K562 (cell line): Measurements from ENCODE around the gene ADGRA1. TPM values are rescaled to one million over a fixed set of nuclear protein-coding genes. Genes with fewer than 3 reads are reported as not detected.

Source experiments
- ATAC-seq: fragments of 200-7000 bp; cut with Tn5 transposase; 3 replicates; pipeline ENCODE4 v1.9.1; 2020; ENCODE audit warnings: moderate library complexity
- BruUV-seq: library from RNA; stranded (reverse); fragments of 400-500 nt; replicated peaks from 2 replicates; lab custom pipeline; 2021; lab: Mats Ljungman, UMichigan
- CTCF ChIA-PET: fragments of 300-600 bp; formaldehyde crosslinking; extraction: SDS; loops from one replicate; lab custom pipeline; 2021; ENCODE audit warnings: low intra/inter-chr PET ratio; lab: Yijun Ruan, JAX
- POLR2A ChIA-PET: fragments of 300-600, 350-650 bp; sonication (Branson Sonifier 250); formaldehyde crosslinking; extraction: SDS; loops from one replicate; lab custom pipeline; 2021; ENCODE audit warnings: antibody characterized with exemption, inconsistent platforms; lab: Yijun Ruan, JAX
- DNase-seq, 4 experiments: peaks; one replicate each; pipeline versions ENCODE4 v3.0.0 to v3.0.0-alpha.2; 2011 to 2018; ENCODE audit warnings: low spot score in 3 of 4, mixed read lengths in 3 of 4; ENCODE audit errors: extremely low read depth in 1 of 4
- FAIRE-seq: peaks from 2 replicates; lab custom pipeline; 2011; peaks lifted over from hg19 to GRCh38; lab: Jason Lieb, UNC
- H2AFZ ChIP-seq: 2 replicates; pipeline ENCODE4 v1.6.0; 2011; ENCODE audit warnings: low read depth, low read length, control low read depth, inconsistent platforms
- H3K27ac ChIP-seq: fragments of 200-600 bp; 3 replicates; pipeline ENCODE4 v1.8.0; 2011; ENCODE audit warnings: low read depth, mild to moderate bottlenecking, control low read depth, inconsistent platforms, low read length, moderate library complexity, mixed read lengths; ENCODE audit errors: extremely low read depth
- H3K27me3 ChIP-seq, 2 experiments: fragments of 300-600 bp in 1 of 2; 2 replicates in 1 of 2; 3 replicates in 1 of 2; pipeline versions ENCODE4 v1.6.0 to v1.8.0; 2011; ENCODE audit warnings: inconsistent platforms in 2 of 2, low read length in 2 of 2, mild to moderate bottlenecking in 1 of 2, mixed read lengths in 1 of 2, moderate library complexity in 1 of 2; ENCODE audit not compliant: control insufficient read depth in 2 of 2, insufficient read depth in 2 of 2
- H3K36me3 ChIP-seq: fragments of 300-600 bp; 3 replicates; pipeline ENCODE4 v1.8.0; 2011; ENCODE audit warnings: mild to moderate bottlenecking, low read length, inconsistent platforms; ENCODE audit not compliant: control insufficient read depth, insufficient read depth
- H3K4me1 ChIP-seq, 2 experiments: fragments of 200-600 bp in 1 of 2; replicated peaks in 1 of 2; 2 replicates in 1 of 2; 3 replicates in 1 of 2; pipeline versions ENCODE4 v1.5.1 to v1.8.0; 2011; ENCODE audit warnings: inconsistent platforms in 2 of 2, low read length in 2 of 2, mild to moderate bottlenecking in 1 of 2, mixed read lengths in 1 of 2, moderate library complexity in 1 of 2; ENCODE audit not compliant: control insufficient read depth in 2 of 2, insufficient read depth in 2 of 2
- H3K4me2 ChIP-seq: 2 replicates; pipeline ENCODE4 v1.6.1; 2011; ENCODE audit warnings: low read length, control low read depth, inconsistent platforms, mixed read lengths; ENCODE audit not compliant: insufficient read depth
- H3K4me3 ChIP-seq: fragments of 200-600 bp; sonication (generic), shearing (Covaris generic); 2 replicates; pipeline ENCODE4 v1.5.1; 2016; ENCODE audit warnings: control low read depth, inconsistent platforms
- H3K79me2 ChIP-seq: fragments of 200-600 bp; 3 replicates; pipeline ENCODE4 v1.8.0; 2011; ENCODE audit warnings: low read length, inconsistent platforms; ENCODE audit not compliant: control insufficient read depth, insufficient read depth
- H3K9ac ChIP-seq, 2 experiments: 2 replicates each; pipeline versions ENCODE4 v1.6.0 to v1.6.1; 2011; ENCODE audit warnings: low read depth in 2 of 2, low read length in 2 of 2, control low read depth in 1 of 2, inconsistent platforms in 1 of 2, mild to moderate bottlenecking in 1 of 2, mixed read lengths in 1 of 2; ENCODE audit not compliant: insufficient read depth in 1 of 2
- H3K9me1 ChIP-seq: one replicate; pipeline ENCODE4 v1.6.0; 2011; ENCODE audit warnings: inconsistent platforms, mild to moderate bottlenecking, low read length, moderate library complexity; ENCODE audit not compliant: control insufficient read depth, insufficient read depth
- H3K9me3 ChIP-seq: replicated peaks from 2 replicates; pipeline ENCODE4 v1.5.1; 2011; ENCODE audit warnings: low read depth, low read length, inconsistent platforms; ENCODE audit not compliant: control insufficient read depth, insufficient read depth
- H4K20me1 ChIP-seq: replicated peaks from 2 replicates; pipeline ENCODE4 v1.6.1; 2011; ENCODE audit warnings: low read length, inconsistent platforms, mixed read lengths; ENCODE audit not compliant: control insufficient read depth, insufficient read depth
- BACH1 ChIP-seq: fragments of 200-800 bp; sonication (Bioruptor generic); IDR thresholded peaks from 2 replicates; pipeline ENCODE4 v1.6.1; 2016; ENCODE audit warnings: missing genetic modification characterization, missing compliant biosample characterization
- CCAR2 ChIP-seq: fragments of 200-400 bp; formaldehyde crosslinking; IDR thresholded peaks from 2 replicates; pipeline ENCODE4 v1.6.1; 2017; ENCODE audit warnings: mild to moderate bottlenecking, low read depth, low read length
- ETV6 ChIP-seq, 3 experiments: fragments of 150-350 bp in 1 of 3; sonication (generic) in 1 of 3; formaldehyde crosslinking in 1 of 3; IDR thresholded peaks; 2 replicates each; pipeline versions ENCODE4 v1.6.1 to v1.8.0; 2014 to 2022; ENCODE audit warnings: borderline replicate concordance in 2 of 3, low read depth in 2 of 3, antibody characterized with exemption in 1 of 3, low read length in 1 of 3, mild to moderate bottlenecking in 1 of 3, missing genetic modification reagents in 1 of 3
- FOXA3 ChIP-seq, 2 experiments: fragments of 450-650 bp in 1 of 2; sonication (generic) in 1 of 2; formaldehyde crosslinking; IDR thresholded peaks in 1 of 2; conservative IDR thresholded peaks in 1 of 2; 2 replicates each; pipeline versions ENCODE4 v1.4.0 to v1.8.0; 2020 to 2022; ENCODE audit warnings: mild to moderate bottlenecking in 2 of 2, missing genetic modification reagents in 1 of 2
- FOXP1 ChIP-seq: sonication (generic); formaldehyde crosslinking; IDR thresholded peaks from 2 replicates; pipeline ENCODE4 v1.8.0; 2022; ENCODE audit warnings: mild to moderate bottlenecking, missing genetic modification reagents
- GABPA ChIP-seq: fragments of 200-800 bp; sonication (Bioruptor generic); conservative IDR thresholded peaks from 2 replicates; pipeline ENCODE4 v1.6.1; 2016; ENCODE audit warnings: low read depth, missing genetic modification characterization, missing compliant biosample characterization
- HMG20B ChIP-seq: fragments of 250-450 bp; sonication (Bioruptor Pico); IDR thresholded peaks from 2 replicates; pipeline ENCODE4 v1.5.0; 2021; ENCODE audit warnings: mild to moderate bottlenecking
- NELFE ChIP-seq: IDR thresholded peaks from 2 replicates; pipeline ENCODE4 v1.6.1; 2011; ENCODE audit warnings: mild to moderate bottlenecking; ENCODE audit not compliant: insufficient read depth, insufficient read length
- PBX2 ChIP-seq, 2 experiments: IDR thresholded peaks in 1 of 2; conservative IDR thresholded peaks in 1 of 2; 2 replicates each; pipeline ENCODE4 v1.6.1; 2016; ENCODE audit warnings: low read depth in 2 of 2, mild to moderate bottlenecking in 1 of 2, missing compliant biosample characterization in 1 of 2, missing genetic modification characterization in 1 of 2, moderate library complexity in 1 of 2
- POLR2A ChIP-seq: fragments of 450-650 bp; conservative IDR thresholded peaks from 2 replicates; pipeline ENCODE4 v1.6.1; 2016
- RHOXF2B ChIP-seq: fragments of 250-450 bp; sonication (Bioruptor Pico); conservative IDR thresholded peaks from 2 replicates; pipeline ENCODE4 v1.5.1; 2021
- SMARCA4 ChIP-seq: fragments of 450-650 bp; IDR thresholded peaks from 2 replicates; pipeline ENCODE4 v1.6.1; 2016
- SNAPC5 ChIP-seq: fragments of 250-450 bp; sonication (Bioruptor Pico); IDR thresholded peaks from 2 replicates; pipeline ENCODE4 v1.8.0; 2021; ENCODE audit warnings: moderate library complexity, mild to moderate bottlenecking, inconsistent platforms
- SRSF1 ChIP-seq: fragments of 200-400 bp; formaldehyde crosslinking; IDR thresholded peaks from 2 replicates; pipeline ENCODE4 v1.6.1; 2017; ENCODE audit warnings: mild to moderate bottlenecking, low read depth, low read length, moderate library complexity
- TAF7 ChIP-seq: fragments of 450-650 bp; IDR thresholded peaks from 2 replicates; pipeline ENCODE4 v1.6.1; 2016; ENCODE audit warnings: missing genetic modification characterization, missing compliant biosample characterization
- USF1 ChIP-seq: sonication (generic); formaldehyde crosslinking; IDR thresholded peaks from 2 replicates; pipeline ENCODE4 v1.9.0; 2022; ENCODE audit warnings: mild to moderate bottlenecking, missing genetic modification reagents
- ZBTB12 ChIP-seq: fragments of 250-450 bp; sonication (Bioruptor Pico); IDR thresholded peaks from 2 replicates; pipeline ENCODE4 v1.4.0; 2020
- ZNF282 ChIP-seq: sonication (generic); formaldehyde crosslinking; IDR thresholded peaks from 2 replicates; pipeline ENCODE4 v1.8.1; 2023; ENCODE audit warnings: missing genetic modification reagents
- WGBS: fragments of 100-300 bp; shearing (Covaris generic); methylation state at CpG from one replicate; pipeline ENCODE4 v1.1.6; 2016; ENCODE audit warnings: low coverage, mixed read lengths; ENCODE audit not compliant: insufficient coverage; ENCODE audit errors: missing lambda C conversion rate; 5-methylcytosine and 5-hydroxymethylcytosine counted together
- in situ Hi-C: fragments of 300-500 bp; cut with MboI; formaldehyde crosslinking; loops from 4 replicates; pipeline ENCODE4 v1.15.0; 2018; ENCODE audit warnings: inconsistent platforms, mixed read lengths
- intact Hi-C: fragments of 100-400 bp; cut with micrococcal nuclease; formaldehyde crosslinking; loops from 2 replicates; pipeline ENCODE4 v1.14.2; 2022
- polyA plus RNA-seq, 8 experiments: library from polyadenylated mRNA; depleted of rRNA in 4 of 8; stranded (reverse) in 5 of 8; unstranded in 3 of 8; fragments of >200 nt; fragmentation: Nextera tagmentation in 2 of 8; fragmentation: Illumina TruSeq in 1 of 8; extraction: Ambion mirVana in 2 of 8; extraction: Trizol in 1 of 8; gene quantifications; 2 replicates each; pipeline versions ENCODE4 v1.2.1 to v1.2.3, GENCODE V29; 2011 to 2014; ENCODE audit warnings: inconsistent platforms in 1 of 8, missing spikeins in 1 of 8
- total RNA-seq, 7 experiments: library from RNA; depleted of rRNA in 6 of 7; stranded (reverse); fragments of >200 nt in 6 of 7; fragmentation: Illumina TruSeq in 2 of 7; extraction: Trizol in 2 of 7; gene quantifications; 2 replicates each; pipeline versions ENCODE4 v1.2.1 to v1.2.3, GENCODE V29; 2011 to 2021; ENCODE audit warnings: low replicate concordance in 1 of 7

ADGRA1 gene
- total and polyA plus RNA-seq, 9 of the 15 experiments (the other 6 are each of a cell fraction or from before 2014, with no cell fraction given), result not detected

GRCh38 chr10:133094286-133094685, 6.6 kb downstream of the ADGRA1 start:
- no peak for TF ChIP-seq BACH1 (tag)
- no peak for TF ChIP-seq SNAPC5 (CRISPR knock-in tag)
- no peak for TF ChIP-seq FOXP1
- TF ChIP-seq GABPA (tag), result no peak
- no peak for TF ChIP-seq FOXA3 (CRISPR knock-in tag; conservative IDR thresholded peaks at IDR 0.05 in 1 of 2, IDR thresholded peaks at IDR 0.05 in 1 of 2)
- TF ChIP-seq NELFE, result no peak
- TF ChIP-seq SMARCA4, result no peak
- TF ChIP-seq ZBTB12 (CRISPR knock-in tag), result no peak
- TF ChIP-seq RHOXF2B, result no peak
- no peak for TF ChIP-seq USF1
- TF ChIP-seq HMG20B (CRISPR knock-in tag), result no peak
- no peak for TF ChIP-seq ZNF282 (CRISPR knock-in tag)
- TF ChIP-seq TAF7 (tag), result no peak
- no peak for TF ChIP-seq POLR2A
- TF ChIP-seq PBX2 (CRISPR knock-in tag; IDR thresholded peaks at IDR 0.05; ENCODE audit: low read depth), result no peak
- TF ChIP-seq PBX2 (tag; conservative IDR thresholded peaks at IDR 0.05; ENCODE audit: low read depth), result no peak
- TF ChIP-seq CCAR2, result no peak
- no peak for TF ChIP-seq ETV6 (IDR thresholded peaks at IDR 0.05; ENCODE audit: borderline replicate concordance in 1 of 2, low read depth in 2 of 2, low read length in 1 of 2)
- TF ChIP-seq ETV6 (CRISPR knock-in tag; IDR thresholded peaks at IDR 0.05; ENCODE audit: borderline replicate concordance), result no peak
- TF ChIP-seq SRSF1, result no peak
- no peak overlapping the region for H3K4me3 ChIP-seq
- peaks cover 2 to 85% of the 10 kb centered on the region in 2 experiments; a peak in 3 of 5 replicates for H3K27me3 ChIP-seq
- DNase-seq (no peak), ATAC-seq (no peak), FAIRE-seq (no peak)
- no peak overlapping the region for H3K27ac ChIP-seq
- H3K9me1 ChIP-seq, result peaks cover 2% of the 10 kb centered on the region
- H3K4me2 ChIP-seq, result no peak overlapping the region
- in situ Hi-C loops (no loop called here), intact Hi-C loops (no loop called here)
- no peak overlapping the region for H3K9ac ChIP-seq
- no peaks in the 10 kb centered on the region for H3K9me3 ChIP-seq
- CTCF ChIA-PET, result no interaction called here
- no TSS peak for BruUV-seq
- H3K79me2 ChIP-seq, result no peaks in the 10 kb centered on the region
- H3K36me3 ChIP-seq, result no peaks in the 10 kb centered on the region
- no peak overlapping the region for H2AFZ ChIP-seq
- POLR2A ChIA-PET, result interaction anchor here (1.0 kb wide), 1 partner anchor 26 kb away, joined by 4 read pairs; no protein-coding TSS in a partner anchor
- H3K4me1 ChIP-seq, result peaks cover 0 to 10% of the 10 kb centered on the region in 2 experiments; a peak in 1 of 5 replicates
- 1% methylated on average over 10 of the region's 22 CpGs for WGBS
- 0 out of 2 replicates have a peak, but pooled peaks cover 9% of the 10 kb centered on the region for H4K20me1 ChIP-seq
